DND-41 (cell line): ENCODE measurements around the gene HADH.

Source experiments
- CTCF ChIP-seq: IDR thresholded peaks from 2 replicates; pipeline ENCODE4 v1.5.1; 2012; ENCODE audit warnings: borderline replicate concordance, low read length, moderate library complexity, mild to moderate bottlenecking; ENCODE audit not compliant: poor library complexity, severe bottlenecking; ENCODE audit errors: extremely low read depth
- EZH2 ChIP-seq: IDR thresholded peaks from 3 replicates; pipeline ENCODE4 v1.6.1; 2012; ENCODE audit warnings: borderline replicate concordance, low read depth, mild to moderate bottlenecking, moderate library complexity, low read length, inconsistent platforms; ENCODE audit not compliant: severe bottlenecking

- TF ChIP-seq CTCF (no peak), EZH2 (no peak)
Measured at GRCh38 chr4:107950746-107951540, 38.7 kb upstream of the HADH start.
